ENCODE measurements around the gene GFRAL. TPM values are rescaled to one million over a fixed set of nuclear protein-coding genes. Genes with fewer than 3 reads are reported as not detected.

GFRAL gene
- total RNA-seq = not detected

GRCh38 chr6:55327169-55327568 lies at the start of gene GFRAL:
Gene GFRAL (plus strand): TSS chr6:55327469. CDS start chr6:55327555, 86 bp downstream.
- no peak for DNase-seq (ENCODE audit: low spot score in 2 of 2)
- TF ChIP-seq POLR2A (IDR thresholded peaks at IDR 0.05) = no peak
- TF ChIP-seq CTCF (IDR thresholded peaks at IDR 0.05) = no peak
- intact Hi-C loops (cut with DNase I; ENCODE audit: low total_unique reads) = no loop called here
- no peak within 1 kb of the TSS for H3K4me3 ChIP-seq (ENCODE audit: low read depth, poor library complexity, severe bottlenecking)
- WGBS, 2 donors = 71 to 73% methylated on average over 5 of the region's 5 CpGs

GRCh38 chr6:55277646-55278045 lies 49.6 kb upstream of the GFRAL start:
- intact Hi-C loops (cut with DNase I; ENCODE audit: low total_unique reads) = no loop called here
- H3K4me3 ChIP-seq (ENCODE audit: low read depth, poor library complexity, severe bottlenecking) = no peak overlapping the region
- TF ChIP-seq POLR2A (IDR thresholded peaks at IDR 0.05) = no peak
- no peak for TF ChIP-seq CTCF (IDR thresholded peaks at IDR 0.05)
- WGBS, 2 donors = 69 to 74% methylated on average over 5 of the region's 5 CpGs
- no peak for DNase-seq (ENCODE audit: low spot score in 2 of 2)

- no peak for DNase-seq (ENCODE audit: low spot score in 2 of 2)
- no peak for TF ChIP-seq POLR2A (IDR thresholded peaks at IDR 0.05)
- TF ChIP-seq CTCF (IDR thresholded peaks at IDR 0.05) = no peak
- no peak overlapping the region for H3K4me3 ChIP-seq (ENCODE audit: low read depth, poor library complexity, severe bottlenecking)
- 71 to 92% methylated on average over 4 of the region's 4 CpGs for WGBS, 2 donors
- intact Hi-C loops (cut with DNase I; ENCODE audit: low total_unique reads) = no loop called here
These were observed 46.1 kb upstream of the GFRAL start for GRCh38 chr6:55281215-55281614.

GRCh38 chr6:55282115-55282514 lies 45.2 kb upstream of the GFRAL start:
- no peak for TF ChIP-seq POLR2A (IDR thresholded peaks at IDR 0.05)
- TF ChIP-seq CTCF (IDR thresholded peaks at IDR 0.05) = no peak
- 81 to 85% methylated on average over 6 of the region's 6 CpGs for WGBS, 2 donors
- intact Hi-C loops (cut with DNase I; ENCODE audit: low total_unique reads) = no loop called here
- no peak for DNase-seq (ENCODE audit: low spot score in 2 of 2)
- no peak overlapping the region for H3K4me3 ChIP-seq (ENCODE audit: low read depth, poor library complexity, severe bottlenecking)

- no peak overlapping the region for H3K4me3 ChIP-seq (ENCODE audit: low read depth, poor library complexity, severe bottlenecking)
- TF ChIP-seq CTCF (IDR thresholded peaks at IDR 0.05) (no peak), POLR2A (IDR thresholded peaks at IDR 0.05) (no peak)
- intact Hi-C loops (cut with DNase I; ENCODE audit: low total_unique reads) = no loop called here
- 33 to 50% methylated on average over 2 of the region's 2 CpGs for WGBS, 2 donors
- DNase-seq (ENCODE audit: low spot score in 2 of 2) = no peak
These were observed 40.4 kb upstream of the GFRAL start for GRCh38 chr6:55286824-55287223.

GRCh38 chr6:55290736-55291135 lies 36.5 kb upstream of the GFRAL start:
- H3K4me3 ChIP-seq (ENCODE audit: low read depth, poor library complexity, severe bottlenecking) = no peak overlapping the region
- DNase-seq (ENCODE audit: low spot score in 2 of 2) = no peak
- intact Hi-C loops (cut with DNase I; ENCODE audit: low total_unique reads) = no loop called here
- TF ChIP-seq POLR2A (IDR thresholded peaks at IDR 0.05) (no peak), CTCF (IDR thresholded peaks at IDR 0.05) (no peak)
- 80 to 85% methylated on average over 2 of the region's 2 CpGs for WGBS, 2 donors
